HG02642 (cell line): ENCODE data around the gene GABARAPL1.

Experiments used
- ATAC-seq: cut with Tn5 transposase; IDR thresholded peaks from one replicate; pipeline ENCODE4 v1.9.1; 2021; ENCODE audit warnings: mild to moderate bottlenecking; ENCODE audit not compliant: unreplicated experiment, poor library complexity

Gene GABARAPL1

DNA sequence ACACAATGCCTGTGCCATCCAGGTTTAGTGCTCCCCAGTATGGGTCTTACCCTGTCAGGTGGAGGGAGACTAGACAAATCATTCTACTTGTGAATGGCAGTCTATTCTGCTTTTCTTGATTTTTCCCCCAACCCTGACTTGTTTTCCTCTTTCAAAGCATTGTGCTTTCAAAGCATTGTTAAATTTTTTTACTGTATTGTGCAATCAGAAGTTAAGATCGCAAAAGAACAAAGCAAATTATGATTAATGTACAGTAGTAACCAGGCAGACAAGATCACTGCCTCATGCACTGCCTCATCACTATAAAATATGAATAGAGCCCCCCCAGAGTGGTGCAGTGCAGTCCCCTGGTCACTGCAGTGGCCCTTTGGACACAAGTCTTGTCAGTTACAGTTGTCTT, 14.1 kb downstream of the GABARAPL1 start:
- no peak for ATAC-seq

DNA sequence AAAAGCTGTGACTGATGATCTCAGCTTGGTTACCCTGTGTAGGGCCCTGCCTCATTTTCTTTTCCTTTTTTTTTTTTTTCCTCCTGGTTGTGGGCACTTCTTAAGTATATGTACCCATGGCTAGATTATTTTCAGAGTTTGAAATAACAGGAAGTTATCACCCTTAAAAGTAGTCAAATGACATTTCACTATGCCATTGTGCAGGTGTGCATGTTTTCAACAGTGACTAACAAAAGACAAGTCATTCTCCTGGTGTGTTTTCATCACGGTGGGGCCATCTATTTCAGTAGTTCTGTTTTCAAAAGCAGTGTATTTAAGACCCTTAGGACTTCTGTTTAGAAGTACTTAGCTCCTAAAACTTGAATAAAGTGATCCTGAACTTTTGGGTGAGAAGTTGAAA, 15.0 kb downstream of the GABARAPL1 start:
- no peak for ATAC-seq

DNA sequence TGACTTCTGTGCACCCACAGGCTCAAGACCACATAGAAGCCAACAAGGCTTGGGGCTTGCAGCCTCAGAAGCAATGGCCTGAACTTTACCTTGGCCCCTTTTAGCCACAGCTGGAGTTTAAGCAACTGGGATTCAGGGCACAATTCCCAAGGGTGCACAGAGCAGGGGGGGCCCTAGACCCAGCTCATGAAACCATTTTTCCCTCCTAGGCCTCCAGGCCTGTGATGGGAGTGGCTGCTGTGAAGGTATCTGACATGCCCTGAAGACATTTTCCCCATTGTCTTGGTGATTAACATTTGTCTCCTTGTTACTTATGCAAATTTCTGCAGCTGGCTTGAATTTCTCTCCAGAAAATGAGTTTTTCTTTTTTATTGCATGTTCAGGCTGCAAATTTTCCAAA, 21.9 kb downstream of the GABARAPL1 start:
- no peak for ATAC-seq

DNA sequence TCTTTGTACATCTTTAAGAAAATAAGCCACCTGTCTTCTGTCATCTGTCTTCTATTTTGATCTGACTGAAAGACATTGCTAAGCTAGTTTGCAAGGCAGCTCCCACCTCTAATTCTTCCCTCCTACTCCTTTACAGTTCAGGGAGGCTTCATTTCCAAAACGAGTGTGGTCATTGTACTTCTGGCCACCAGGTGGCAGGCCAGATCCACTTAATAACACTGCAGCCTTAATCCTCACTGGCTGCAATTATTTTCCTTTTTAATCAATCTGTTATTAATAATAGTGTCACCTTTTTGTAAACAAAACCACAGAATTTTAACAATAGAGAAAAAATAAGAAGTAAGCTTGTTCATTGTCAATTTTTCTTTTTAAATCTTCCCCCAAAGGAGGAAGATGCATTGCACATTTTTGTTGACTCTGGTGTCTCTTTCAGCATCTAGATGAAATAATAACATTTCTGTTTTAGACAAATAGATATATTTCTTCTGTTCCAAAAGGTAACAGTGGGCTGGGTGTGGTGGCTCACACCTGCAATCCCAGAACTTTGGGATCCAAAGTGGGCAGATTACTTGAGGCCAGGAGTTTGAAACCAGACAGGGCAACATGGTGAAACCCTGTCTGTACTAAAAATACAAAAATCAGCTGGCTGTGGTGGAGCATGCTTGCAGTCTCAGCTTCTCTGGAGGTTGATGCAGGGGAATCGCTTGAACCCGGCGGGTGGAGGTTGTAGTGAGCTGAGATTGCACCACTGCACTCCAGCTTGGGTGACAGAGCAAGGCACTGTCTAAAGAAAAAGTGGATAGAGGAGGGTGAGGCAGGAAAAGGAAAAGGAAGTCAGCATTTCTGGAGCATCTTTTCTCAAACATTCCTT, 23.3 kb downstream of the GABARAPL1 start:
- no peak for ATAC-seq

DNA sequence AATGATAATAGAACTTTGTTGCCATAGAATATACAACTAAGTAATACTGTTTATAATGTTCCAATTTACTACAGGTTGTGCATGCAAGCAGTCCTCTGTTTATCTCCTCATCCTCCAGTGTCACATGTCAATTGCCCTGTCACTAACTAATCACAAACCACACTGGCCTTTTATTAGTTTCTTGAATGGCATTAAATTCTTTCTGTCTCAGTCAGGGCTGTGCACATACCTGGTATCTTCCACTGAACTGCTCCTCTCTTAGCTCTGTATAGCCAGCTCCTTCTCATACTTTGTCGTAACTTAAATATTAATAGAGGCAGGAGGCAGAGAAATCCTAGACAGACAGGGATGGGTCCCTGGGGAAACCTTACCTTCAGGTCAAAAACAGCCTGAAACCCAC, 24.0 kb downstream of the GABARAPL1 start:
- ATAC-seq: no peak

DNA sequence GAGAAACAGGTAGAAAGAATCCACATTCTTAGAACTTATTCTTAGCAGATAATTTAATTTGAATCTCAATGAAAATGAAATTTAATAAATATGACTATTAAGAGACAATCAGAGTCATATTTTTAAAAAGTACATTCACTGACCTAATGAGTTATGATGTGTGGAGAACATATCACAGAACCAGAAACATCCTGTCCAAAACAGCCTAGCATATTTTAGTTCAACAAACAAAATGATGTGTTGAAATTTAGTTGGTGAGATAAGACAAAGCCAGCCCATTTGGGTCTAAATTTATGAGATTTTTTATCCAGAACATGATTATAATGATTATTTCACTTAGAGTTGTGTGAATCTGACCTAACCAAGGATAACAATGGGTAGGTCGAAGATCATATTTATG, 25.8 kb downstream of the GABARAPL1 start:
- ATAC-seq: no peak

DNA sequence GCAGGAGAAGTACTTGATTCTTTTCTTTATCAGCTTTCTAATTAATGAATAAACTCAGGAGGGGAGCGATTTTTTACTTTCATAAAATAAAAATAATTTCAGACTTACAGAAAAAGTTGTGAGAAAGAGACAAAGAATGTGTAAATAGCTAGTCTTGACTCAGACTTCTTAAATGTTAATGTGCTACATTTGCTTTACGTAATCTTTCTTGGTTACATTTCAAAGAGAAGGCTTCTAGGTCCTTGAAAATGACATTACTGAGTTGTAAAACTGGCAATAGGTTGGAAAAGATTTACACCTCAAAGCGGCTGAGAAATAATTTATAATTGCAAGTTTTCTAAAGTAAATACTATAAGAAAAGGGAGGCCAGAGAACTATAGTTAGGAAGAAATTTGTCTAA, 28.6 kb downstream of the GABARAPL1 start:
- no peak for ATAC-seq

DNA sequence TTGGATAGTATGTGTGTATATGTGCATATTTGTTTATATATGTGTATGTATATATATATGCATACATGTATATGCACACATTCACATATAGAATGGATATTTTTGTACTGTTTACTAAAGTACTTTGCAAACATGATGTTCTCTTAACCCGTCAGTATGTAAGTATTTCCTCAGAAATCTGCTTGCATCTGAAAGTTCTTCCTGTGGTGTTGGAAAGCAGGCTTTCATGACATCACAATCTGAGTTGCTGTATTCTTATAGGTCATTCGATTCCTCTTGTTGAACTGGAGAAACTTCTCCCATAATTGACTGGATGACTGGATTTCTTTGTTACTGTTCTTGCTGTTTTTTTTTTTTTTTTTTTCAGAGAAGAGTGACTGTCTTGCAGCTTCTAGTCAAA, 29.1 kb downstream of the GABARAPL1 start:
- ATAC-seq: no peak

DNA sequence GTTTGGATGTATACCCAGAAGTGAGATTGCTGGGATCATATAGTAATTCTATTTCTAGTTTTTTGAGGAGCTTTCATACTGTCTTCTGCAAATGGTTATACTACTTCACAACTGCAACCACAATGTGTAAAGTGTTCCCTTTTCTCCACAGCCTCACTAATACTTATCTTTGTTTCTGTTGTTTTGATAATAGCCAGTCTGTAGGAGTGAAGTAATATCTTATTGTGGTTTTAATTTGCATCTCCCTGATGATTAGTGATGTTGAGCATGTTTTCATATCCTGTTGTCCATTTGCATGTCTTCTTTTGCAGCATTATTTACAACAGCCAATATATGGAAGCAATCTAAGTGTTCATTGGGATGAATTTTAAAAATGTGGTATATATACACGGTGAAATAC, 29.9 kb downstream of the GABARAPL1 start:
- ATAC-seq: no peak

DNA sequence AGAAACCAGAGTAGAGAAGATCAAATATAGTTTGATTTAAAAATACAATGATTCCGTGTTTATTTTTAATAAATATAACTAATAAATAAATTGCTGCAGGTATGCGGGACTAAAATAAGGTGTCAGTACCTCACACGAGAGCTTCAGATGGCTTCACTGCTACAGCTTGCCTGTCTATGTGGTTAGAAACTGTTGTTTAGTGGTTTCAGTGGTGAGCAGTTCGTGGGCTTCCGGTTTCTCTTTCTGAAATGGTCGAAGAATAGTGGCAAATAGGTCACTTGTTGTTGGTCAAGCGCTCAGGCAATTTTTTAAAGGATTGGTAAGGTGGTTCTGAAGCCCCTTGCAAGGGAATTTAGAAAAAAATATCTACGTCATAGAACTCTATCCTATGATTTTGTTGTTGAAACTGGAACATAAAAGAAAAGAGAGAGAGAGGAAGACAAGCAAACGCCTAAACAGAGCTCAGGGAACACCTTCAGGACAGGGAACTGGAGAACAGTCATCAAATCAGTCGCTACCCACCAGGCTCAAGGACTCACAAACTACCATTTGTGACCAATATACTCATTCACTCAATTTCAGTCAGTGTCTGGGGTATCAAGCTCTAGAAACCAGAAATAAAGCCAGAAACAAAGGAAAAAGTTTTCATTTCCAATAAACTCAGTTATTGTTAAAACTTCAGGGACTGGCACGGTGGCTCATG, 31.3 kb downstream of the GABARAPL1 start:
- peak; percentile 94 for ATAC-seq

DNA sequence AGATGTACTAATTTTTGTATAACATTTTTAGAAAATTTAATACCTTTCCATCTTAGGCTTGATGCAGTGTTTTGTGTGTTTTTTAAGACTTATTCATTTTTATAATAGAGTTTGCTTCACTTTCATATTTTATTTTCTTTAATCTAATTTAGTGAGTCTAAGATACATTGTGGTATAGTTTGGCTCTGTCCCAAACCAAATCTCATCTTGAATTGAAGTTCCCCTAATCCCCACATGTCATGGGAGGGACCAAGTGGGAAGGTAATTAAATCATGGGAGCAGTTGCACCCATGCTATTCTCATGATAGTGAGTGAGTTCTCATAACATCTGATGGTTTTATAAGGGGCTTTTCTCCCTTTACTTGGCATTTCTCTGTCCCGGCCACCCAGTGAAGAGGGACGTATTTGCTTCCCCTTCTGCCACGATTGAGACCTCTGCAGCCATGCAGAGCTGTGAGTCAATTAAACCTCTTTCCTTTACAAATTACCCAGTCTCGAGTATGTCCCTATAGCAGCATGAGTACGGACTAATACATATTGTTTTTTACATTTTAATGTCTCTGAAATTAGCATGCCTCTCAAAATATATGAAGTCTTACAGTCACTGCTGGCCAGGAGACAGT, 34.9 kb downstream of the GABARAPL1 start:
- ATAC-seq: no peak

DNA sequence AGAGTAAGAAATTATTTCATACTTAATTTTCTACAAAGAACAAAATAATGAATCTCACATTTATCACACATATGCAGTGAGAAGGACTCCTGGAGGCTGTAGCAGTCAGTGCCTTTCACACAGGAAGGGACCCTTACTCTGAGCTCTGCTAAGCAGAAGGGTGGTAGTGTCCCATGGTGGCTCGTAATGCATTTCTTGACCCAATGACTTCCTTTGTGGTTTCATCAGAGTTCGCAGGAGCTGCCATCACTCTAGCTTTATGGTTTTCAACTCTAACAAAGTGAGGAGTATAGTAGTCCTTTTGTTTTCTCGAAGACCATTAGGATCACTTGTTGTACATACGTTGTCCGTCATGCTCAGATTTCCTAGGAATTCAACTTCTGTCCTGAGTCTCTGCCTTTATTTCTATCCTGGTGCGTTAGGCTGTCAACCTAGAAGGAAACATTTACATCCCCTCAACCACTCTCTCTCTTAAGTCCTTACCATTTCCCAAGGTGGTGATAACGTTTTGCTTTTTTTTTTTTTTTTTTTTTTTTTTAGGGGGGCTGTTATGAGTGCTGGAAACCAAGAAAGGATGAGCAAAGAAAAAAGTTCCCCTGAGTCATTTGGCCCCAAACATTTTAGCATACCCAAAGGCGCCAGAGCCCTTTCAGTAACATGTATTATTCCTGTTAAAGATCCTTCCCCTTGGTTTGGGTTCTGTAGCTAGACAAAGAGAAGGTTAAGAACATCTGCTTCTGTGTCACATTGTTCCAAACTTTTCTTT, 37.2 kb downstream of the GABARAPL1 start:
- no peak for ATAC-seq

DNA sequence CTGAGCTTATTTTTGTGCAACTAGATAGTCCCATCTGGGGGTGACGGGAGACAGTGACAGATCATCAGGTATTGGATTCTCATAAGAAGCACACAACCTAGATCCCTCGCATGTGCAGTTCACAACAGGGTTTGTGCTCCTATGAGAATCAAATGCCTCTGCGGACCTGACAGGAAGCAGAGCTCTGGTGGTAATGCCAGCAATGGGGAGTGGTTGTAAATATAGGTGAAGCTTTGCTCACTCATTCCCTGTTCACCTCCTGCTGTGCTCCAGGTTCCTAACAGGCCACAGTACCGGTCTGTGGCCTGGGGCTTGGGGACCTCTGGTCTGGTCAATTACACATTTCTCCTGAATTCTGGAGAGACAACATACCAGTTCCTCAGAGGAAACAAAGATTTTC, 39.0 kb downstream of the GABARAPL1 start:
- no peak for ATAC-seq

DNA sequence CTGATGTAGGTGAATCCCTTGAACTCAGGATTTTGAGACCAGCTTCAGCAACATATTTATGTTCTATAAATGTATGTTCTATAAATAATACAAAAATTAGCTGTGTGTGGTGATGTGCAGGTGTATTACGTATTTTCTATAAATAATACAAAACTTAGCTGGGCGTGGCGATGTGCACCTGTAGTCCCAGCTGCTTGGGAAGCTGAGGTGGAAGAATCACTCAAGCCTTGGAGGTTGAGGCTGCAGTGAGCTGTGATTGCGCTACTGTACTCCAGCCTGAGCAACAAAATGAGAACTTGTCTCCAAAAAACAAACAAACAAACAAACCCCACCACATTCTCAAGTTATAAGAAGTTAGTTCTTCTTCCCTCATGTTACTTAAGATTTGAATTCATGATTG, 39.5 kb downstream of the GABARAPL1 start:
- no peak for ATAC-seq

DNA sequence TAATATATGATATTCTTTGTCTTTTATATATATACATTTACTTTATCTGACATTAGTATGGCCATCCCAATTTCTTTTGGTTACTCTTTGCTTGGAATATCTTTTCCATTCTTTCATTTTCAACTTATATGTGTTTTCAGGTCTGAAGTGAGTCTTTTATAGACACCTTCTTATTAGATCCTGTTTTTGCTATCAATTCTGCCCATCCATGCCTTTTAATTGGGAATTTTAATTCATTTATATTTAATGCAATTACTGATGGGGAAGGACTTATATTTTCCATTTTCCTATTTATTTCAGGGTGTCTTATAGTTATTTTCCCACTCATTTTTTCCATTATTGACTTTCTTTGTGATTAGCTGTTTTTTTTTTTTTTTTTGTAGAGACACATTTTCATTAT, 43.4 kb downstream of the GABARAPL1 start:
- ATAC-seq: no peak

DNA sequence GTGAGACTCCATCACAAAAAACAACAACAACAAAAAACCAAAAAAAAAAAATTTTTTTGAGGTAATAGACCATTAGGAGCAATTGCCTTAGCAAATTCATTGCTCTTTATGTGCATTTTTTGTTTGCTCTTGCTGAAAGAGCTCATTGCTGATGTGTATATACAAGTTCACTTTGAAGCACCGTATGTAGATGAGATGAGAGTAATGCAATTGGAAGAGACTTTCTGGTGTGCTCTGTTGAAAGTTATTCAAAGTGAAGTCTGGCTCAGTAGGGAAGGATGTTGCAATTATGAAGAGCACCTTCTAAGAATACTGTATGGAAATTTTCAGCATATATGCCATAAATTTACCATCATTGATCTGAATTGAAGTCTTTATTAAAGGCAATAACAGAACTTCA, 48.2 kb downstream of the GABARAPL1 start:
- ATAC-seq: no peak

DNA sequence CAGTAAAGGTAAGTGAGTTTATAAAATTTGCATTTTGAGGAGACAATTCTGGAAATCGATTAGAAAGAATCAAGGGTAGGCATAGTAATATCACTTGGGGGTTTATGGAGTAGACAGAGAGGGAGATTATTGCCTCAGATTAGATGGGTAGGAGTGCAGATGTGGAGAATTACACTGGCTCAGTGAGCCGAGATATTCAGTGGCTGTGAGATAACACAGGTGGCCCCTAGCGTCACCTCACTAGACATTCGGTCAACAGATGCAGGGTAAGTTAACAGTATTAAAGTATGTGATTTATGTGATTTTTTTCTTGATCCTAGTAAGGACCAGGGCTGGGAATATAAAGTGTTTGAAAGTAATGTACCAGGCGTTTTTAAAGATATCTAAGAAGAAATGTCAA, 55.4 kb downstream of the GABARAPL1 start:
- no peak for ATAC-seq

DNA sequence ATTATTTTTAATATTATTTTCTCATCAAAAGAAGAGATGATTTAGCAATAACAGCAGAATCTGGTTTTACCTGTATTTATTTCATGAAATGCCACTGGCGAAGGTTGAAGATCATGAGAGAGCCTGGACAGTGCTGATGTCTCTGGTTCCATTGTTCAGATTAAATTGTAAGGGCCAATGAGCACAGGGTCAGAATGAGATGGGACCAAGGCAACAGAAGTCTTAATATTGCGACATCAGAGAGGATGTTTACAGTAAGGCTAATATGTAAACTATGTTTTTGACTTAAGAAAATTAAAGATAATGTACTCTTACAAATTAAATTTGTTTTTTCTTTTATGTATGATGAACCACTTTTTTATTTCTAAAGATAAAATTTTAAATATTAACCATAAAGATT, 59.8 kb downstream of the GABARAPL1 start:
- ATAC-seq: no peak
